SK-N-SH treated with all-trans-retinoic acid at 6 μM for 48 hours (cell line): ENCODE measurements around the gene CPA3.

ENCODE experiments used
- ATAC-seq: fragments of 200-7000 bp; cut with Tn5 transposase; 3 replicates; pipeline ENCODE4 v1.9.1; 2020; ENCODE audit warnings: mild to moderate bottlenecking, moderate library complexity
- ARNTL ChIP-seq: fragments of 450-650 bp; formaldehyde crosslinking; IDR thresholded peaks from 2 replicates; pipeline ENCODE4 v1.5.0; 2020; ENCODE audit warnings: low read depth, mild to moderate bottlenecking, moderate library complexity, borderline replicate concordance
- BACH2 ChIP-seq: fragments of 250-450 bp; sonication (Bioruptor Pico); IDR thresholded peaks from 2 replicates; pipeline ENCODE4 v1.9.0; 2021; ENCODE audit warnings: mild to moderate bottlenecking, borderline replicate concordance
- CREB5 ChIP-seq: fragments of 250-450 bp; sonication (Bioruptor Pico); IDR thresholded peaks from 2 replicates; pipeline ENCODE4 v1.5.1; 2020; ENCODE audit warnings: low read depth, mild to moderate bottlenecking, moderate library complexity
- GLIS3 ChIP-seq: fragments of 250-450 bp; sonication (Bioruptor Pico); IDR thresholded peaks from 2 replicates; pipeline ENCODE4 v1.5.0; 2020; ENCODE audit warnings: mild to moderate bottlenecking, moderate library complexity
- ISL1 ChIP-seq: fragments of 250-450 bp; sonication (Bioruptor Pico); IDR thresholded peaks from 2 replicates; pipeline ENCODE4 v2.1.2; 2022; ENCODE audit warnings: mild to moderate bottlenecking, moderate library complexity
- OSR1 ChIP-seq: fragments of 250-450 bp; sonication (Bioruptor Pico); IDR thresholded peaks from 2 replicates; pipeline ENCODE4 v1.8.0; 2022; ENCODE audit warnings: moderate library complexity, mild to moderate bottlenecking, inconsistent platforms
- POU6F1 ChIP-seq: fragments of 250-450 bp; sonication (Bioruptor Pico); IDR thresholded peaks from 2 replicates; pipeline ENCODE4 v1.8.0; 2021; ENCODE audit warnings: low read depth, mild to moderate bottlenecking, moderate library complexity, borderline replicate concordance
- PPARA ChIP-seq: fragments of 250-450 bp; sonication (Bioruptor Pico); IDR thresholded peaks from 2 replicates; pipeline ENCODE4 v1.5.0; 2020; ENCODE audit warnings: mild to moderate bottlenecking, borderline replicate concordance
- RARB ChIP-seq: fragments of 250-450 bp; sonication (Bioruptor Pico); IDR thresholded peaks from 2 replicates; pipeline ENCODE4 v1.8.0; 2021; ENCODE audit warnings: mild to moderate bottlenecking, moderate library complexity
- SNAI2 ChIP-seq: fragments of 250-450 bp; sonication (Bioruptor Pico); IDR thresholded peaks from 2 replicates; pipeline ENCODE4 v1.5.0; 2020; ENCODE audit warnings: mild to moderate bottlenecking, moderate library complexity
- TCF4 ChIP-seq: fragments of 250-450 bp; sonication (Bioruptor Pico); IDR thresholded peaks from 2 replicates; pipeline ENCODE4 v1.8.0; 2021; ENCODE audit warnings: mild to moderate bottlenecking, moderate library complexity, borderline replicate concordance
- TOX ChIP-seq: fragments of 250-450 bp; sonication (Bioruptor Pico); IDR thresholded peaks from 2 replicates; pipeline ENCODE4 v1.8.0; 2021; ENCODE audit warnings: mild to moderate bottlenecking, moderate library complexity, borderline replicate concordance
- TSHZ2 ChIP-seq: fragments of 250-450 bp; sonication (Bioruptor Pico); IDR thresholded peaks from 2 replicates; pipeline ENCODE4 v1.5.0; 2020; ENCODE audit warnings: mild to moderate bottlenecking, moderate library complexity
- ZC3H10 ChIP-seq: fragments of 250-450 bp; sonication (Bioruptor Pico); IDR thresholded peaks from 2 replicates; pipeline ENCODE4 v1.5.1; 2021; ENCODE audit warnings: mild to moderate bottlenecking, moderate library complexity
- ZFP3 ChIP-seq: fragments of 250-450 bp; sonication (Bioruptor Pico); IDR thresholded peaks from 2 replicates; pipeline ENCODE4 v1.5.0; 2020; ENCODE audit warnings: mild to moderate bottlenecking, moderate library complexity
- ZFP30 ChIP-seq: fragments of 450-650 bp; formaldehyde crosslinking; IDR thresholded peaks from 2 replicates; pipeline ENCODE4 v1.5.0; 2022; ENCODE audit warnings: mild to moderate bottlenecking, moderate library complexity
- ZNF565 ChIP-seq: fragments of 450-650 bp; formaldehyde crosslinking; conservative IDR thresholded peaks from 2 replicates; pipeline ENCODE4 v1.5.0; 2020; ENCODE audit warnings: low read depth, mild to moderate bottlenecking, moderate library complexity
- ZNF70 ChIP-seq: fragments of 450-650 bp; formaldehyde crosslinking; IDR thresholded peaks from 2 replicates; pipeline ENCODE4 v1.5.0; 2020; ENCODE audit warnings: mild to moderate bottlenecking, moderate library complexity
- ZNF8 ChIP-seq: fragments of 450-650 bp; formaldehyde crosslinking; IDR thresholded peaks from 2 replicates; pipeline ENCODE4 v1.5.0; 2020; ENCODE audit warnings: mild to moderate bottlenecking, moderate library complexity
- TF ChIP-seq, protein P1 (sequence below): fragments of 250-450 bp; sonication (Bioruptor Pico); IDR thresholded peaks from 2 replicates; pipeline ENCODE4 v1.8.0; 2020; ENCODE audit warnings: mild to moderate bottlenecking, moderate library complexity, borderline replicate concordance

Gene CPA3

GRCh38 chr3:148906667-148907066 is 41.6 kb downstream of the CPA3 start:
- TF ChIP-seq PPARA (CRISPR knock-in tag) = no peak
- TF ChIP-seq ZFP3 (CRISPR knock-in tag) = no peak
- no peak for TF ChIP-seq POU6F1 (CRISPR knock-in tag)
- no peak for TF ChIP-seq RARB (CRISPR knock-in tag)
- no peak for TF ChIP-seq ZNF565 (CRISPR knock-in tag)
- TF ChIP-seq TSHZ2 (CRISPR knock-in tag) = no peak
- no peak for TF ChIP-seq ISL1
- TF ChIP-seq CREB5 = no peak
- TF ChIP-seq SNAI2 (CRISPR knock-in tag) = no peak
- TF ChIP-seq BACH2 = no peak
- no peak for TF ChIP-seq ZFP30
- TF ChIP-seq TCF4 (CRISPR knock-in tag) = no peak
- no peak for TF ChIP-seq ZC3H10 (CRISPR knock-in tag)
- no peak for TF ChIP-seq ZNF8
- TF ChIP-seq, all 23 proteins: peak for 0
- no peak for ATAC-seq

GRCh38 chr3:148911173-148911572 is 46.1 kb downstream of the CPA3 start:
- TF ChIP-seq BACH2 (no peak), ZC3H10 (CRISPR knock-in tag) (no peak), ZNF70 (CRISPR knock-in tag) (no peak), RARB (CRISPR knock-in tag) (no peak), OSR1 (no peak), PPARA (CRISPR knock-in tag) (no peak), GLIS3 (CRISPR knock-in tag) (no peak), CREB5 (no peak), ZFP3 (CRISPR knock-in tag) (no peak), SNAI2 (CRISPR knock-in tag) (no peak), POU6F1 (CRISPR knock-in tag) (no peak), TOX (no peak), ZFP30 (no peak), ARNTL (no peak), TCF4 (CRISPR knock-in tag) (no peak), TSHZ2 (CRISPR knock-in tag) (no peak)
- TF ChIP-seq, protein P1, sequence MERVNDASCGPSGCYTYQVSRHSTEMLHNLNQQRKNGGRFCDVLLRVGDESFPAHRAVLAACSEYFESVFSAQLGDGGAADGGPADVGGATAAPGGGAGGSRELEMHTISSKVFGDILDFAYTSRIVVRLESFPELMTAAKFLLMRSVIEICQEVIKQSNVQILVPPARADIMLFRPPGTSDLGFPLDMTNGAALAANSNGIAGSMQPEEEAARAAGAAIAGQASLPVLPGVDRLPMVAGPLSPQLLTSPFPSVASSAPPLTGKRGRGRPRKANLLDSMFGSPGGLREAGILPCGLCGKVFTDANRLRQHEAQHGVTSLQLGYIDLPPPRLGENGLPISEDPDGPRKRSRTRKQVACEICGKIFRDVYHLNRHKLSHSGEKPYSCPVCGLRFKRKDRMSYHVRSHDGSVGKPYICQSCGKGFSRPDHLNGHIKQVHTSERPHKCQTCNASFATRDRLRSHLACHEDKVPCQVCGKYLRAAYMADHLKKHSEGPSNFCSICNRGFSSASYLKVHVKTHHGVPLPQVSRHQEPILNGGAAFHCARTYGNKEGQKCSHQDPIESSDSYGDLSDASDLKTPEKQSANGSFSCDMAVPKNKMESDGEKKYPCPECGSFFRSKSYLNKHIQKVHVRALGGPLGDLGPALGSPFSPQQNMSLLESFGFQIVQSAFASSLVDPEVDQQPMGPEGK = no peak
- ATAC-seq = no peak
